GM12878 (cell line): ENCODE results near the gene DCAF5. TPM values are rescaled to one million over a fixed set of nuclear protein-coding genes. Genes with fewer than 3 reads are reported as not detected.

ENCODE experiments used
- ATAC-seq: fragments of 200-7000 bp; cut with Tn5 transposase; 3 replicates; pipeline ENCODE4 v1.9.1; 2020; ENCODE audit warnings: mild to moderate bottlenecking, moderate library complexity
- BruUV-seq: library from RNA; stranded (reverse); fragments of 400-500 nt; replicated peaks from 2 replicates; lab custom pipeline; 2021; lab: Mats Ljungman, UMichigan
- CTCF ChIA-PET: fragments of 300-600 bp; sonication (Branson Sonifier 250); formaldehyde crosslinking; extraction: SDS; loops from one replicate; lab custom pipeline; 2021; ENCODE audit warnings: inconsistent platforms; lab: Yijun Ruan, JAX
- POLR2A ChIA-PET: fragments of 350-600 bp; formaldehyde crosslinking; extraction: SDS; loops from one replicate; lab custom pipeline; 2021; ENCODE audit warnings: inconsistent platforms; lab: Charles Lee
- RAD21 ChIA-PET: fragments of 300-600 bp; sonication (Branson Sonifier 250); formaldehyde crosslinking; loops from one replicate; lab custom pipeline; 2023; ENCODE audit warnings: antibody characterized with exemption; ENCODE audit not compliant: unreplicated experiment; lab: Charles Lee
- SMC1A ChIA-PET: fragments of 300-600 bp; sonication (Branson Sonifier 250); formaldehyde crosslinking; loops from one replicate; lab custom pipeline; 2023; ENCODE audit not compliant: unreplicated experiment, uncharacterized antibody; lab: Charles Lee
- DNase-seq: peaks from one replicate; pipeline ENCODE4 v3.0.0-alpha.2; 2011; ENCODE audit warnings: low read depth, low spot score
- FAIRE-seq: peaks from 3 replicates; lab custom pipeline; 2011; peaks lifted over from hg19 to GRCh38; lab: Jason Lieb, UNC
- H2AFZ ChIP-seq: 2 replicates; pipeline ENCODE4 v1.6.0; 2011; ENCODE audit warnings: low read depth, low read length, control low read depth; ENCODE audit not compliant: control insufficient read depth
- H3K27ac ChIP-seq: 2 replicates; pipeline ENCODE4 v1.5.1; 2011; ENCODE audit warnings: control low read depth; ENCODE audit not compliant: control insufficient read depth, insufficient read depth
- H3K27me3 ChIP-seq, 2 experiments: replicated peaks in 1 of 2; 2 replicates each; pipeline versions ENCODE4 v1.6.0 to v1.6.1; 2011; ENCODE audit warnings: low read length in 1 of 2; ENCODE audit not compliant: control insufficient read depth in 2 of 2, insufficient read depth in 2 of 2
- H3K36me3 ChIP-seq, 2 experiments: 2 replicates each; pipeline ENCODE4 v1.5.1; 2011; ENCODE audit warnings: low read length in 1 of 2; ENCODE audit not compliant: control insufficient read depth in 2 of 2, insufficient read depth in 2 of 2
- H3K4me1 ChIP-seq: 2 replicates; pipeline ENCODE4 v1.6.1; 2011; ENCODE audit warnings: mild to moderate bottlenecking, low read length, moderate library complexity, mixed read lengths; ENCODE audit not compliant: control insufficient read depth, insufficient read depth
- H3K4me2 ChIP-seq: 2 replicates; pipeline ENCODE4 v1.6.0; 2011; ENCODE audit warnings: control low read depth; ENCODE audit not compliant: control insufficient read depth, insufficient read depth
- H3K4me3 ChIP-seq: fragments of 200-600 bp; sonication (generic); 2 replicates; pipeline ENCODE4 v1.5.1; 2016
- H3K79me2 ChIP-seq: 2 replicates; pipeline ENCODE4 v1.6.0; 2011; ENCODE audit warnings: low read length; ENCODE audit not compliant: control insufficient read depth, insufficient read depth
- H3K9ac ChIP-seq: 2 replicates; pipeline ENCODE4 v1.8.0; 2011; ENCODE audit warnings: low read length, control low read depth, mixed read lengths; ENCODE audit not compliant: control insufficient read depth, insufficient read depth
- H3K9me3 ChIP-seq: replicated peaks from 3 replicates; pipeline ENCODE4 v1.5.1; 2011; ENCODE audit warnings: mild to moderate bottlenecking, low read length; ENCODE audit not compliant: control insufficient read depth, insufficient read depth
- H4K20me1 ChIP-seq: 2 replicates; pipeline ENCODE4 v1.6.0; 2011; ENCODE audit not compliant: control insufficient read depth, insufficient read depth
- BACH1 ChIP-seq: fragments of 450-650 bp; IDR thresholded peaks from 2 replicates; pipeline ENCODE4 v1.6.1; 2017; ENCODE audit warnings: mild to moderate bottlenecking, borderline replicate concordance
- BMI1 ChIP-seq: fragments of 450-650 bp; IDR thresholded peaks from 2 replicates; pipeline ENCODE4 v1.6.1; 2016; ENCODE audit warnings: mild to moderate bottlenecking, moderate library complexity, borderline replicate concordance
- DPF2 ChIP-seq: fragments of 450-650 bp; IDR thresholded peaks from 2 replicates; pipeline ENCODE4 v1.6.1; 2017; ENCODE audit warnings: mild to moderate bottlenecking
- ETV6 ChIP-seq, 2 experiments: fragments of 450-650 bp in 1 of 2; IDR thresholded peaks in 1 of 2; conservative IDR thresholded peaks in 1 of 2; 2 replicates each; pipeline ENCODE4 v1.6.1; 2014; ENCODE audit warnings: antibody characterized with exemption in 1 of 2, borderline replicate concordance in 1 of 2, low read depth in 1 of 2, mild to moderate bottlenecking in 1 of 2, moderate library complexity in 1 of 2
- IKZF2 ChIP-seq, 2 experiments: fragments of 450-650 bp; IDR thresholded peaks; 2 replicates each; pipeline ENCODE4 v1.6.1; 2017; ENCODE audit warnings: mild to moderate bottlenecking in 2 of 2, moderate library complexity in 2 of 2
- KAT2A ChIP-seq: conservative IDR thresholded peaks from 2 replicates; pipeline ENCODE4 v1.6.1; 2011; ENCODE audit warnings: low read depth, low read length; ENCODE audit not compliant: control insufficient read depth
- MXI1 ChIP-seq: fragments of 150-350 bp; IDR thresholded peaks from 2 replicates; pipeline ENCODE4 v1.6.1; 2011; ENCODE audit warnings: low read depth, mild to moderate bottlenecking, inconsistent platforms, low read length, improper control_type of control experiment
- NFXL1 ChIP-seq: fragments of 450-650 bp; IDR thresholded peaks from 2 replicates; pipeline ENCODE4 v1.6.1; 2017; ENCODE audit warnings: antibody characterized with exemption, mild to moderate bottlenecking, borderline replicate concordance
- POLR2AphosphoS2 ChIP-seq: IDR thresholded peaks from 2 replicates; pipeline ENCODE4 v1.6.1; 2011; ENCODE audit warnings: low read depth, mild to moderate bottlenecking, low read length, improper control_type of control experiment, moderate library complexity
- RB1 ChIP-seq: fragments of 450-650 bp; formaldehyde crosslinking; IDR thresholded peaks from 2 replicates; pipeline ENCODE4 v1.6.1; 2017; ENCODE audit warnings: mild to moderate bottlenecking, borderline replicate concordance
- SMARCA5 ChIP-seq: fragments of 450-650 bp; IDR thresholded peaks from 2 replicates; pipeline ENCODE4 v1.6.1; 2017; ENCODE audit warnings: mild to moderate bottlenecking
- SUPT20H ChIP-seq: IDR thresholded peaks from 2 replicates; pipeline ENCODE4 v1.6.1; 2011; ENCODE audit warnings: low read depth, mild to moderate bottlenecking, low read length, moderate library complexity, borderline replicate concordance; ENCODE audit not compliant: control insufficient read depth
- YBX1 ChIP-seq: fragments of 450-650 bp; IDR thresholded peaks from 2 replicates; pipeline ENCODE4 v1.6.1; 2016; ENCODE audit warnings: antibody characterized with exemption
- WGBS: methylation state at CpG from one replicate; pipeline ENCODE4 v1.1.6; 2016; ENCODE audit warnings: low lambda C conversion rate; ENCODE audit not compliant: insufficient replicate concordance, insufficient coverage; ENCODE audit errors: missing lambda C conversion rate; 5-methylcytosine and 5-hydroxymethylcytosine counted together
- in situ Hi-C: fragments of 300-500 bp; cut with MboI; formaldehyde crosslinking; loops from 9 replicates; pipeline ENCODE4 v1.14.3; 2018; ENCODE audit warnings: mixed read lengths
- intact Hi-C: fragments of 100-400 bp; cut with micrococcal nuclease; formaldehyde crosslinking; loops from one replicate; pipeline ENCODE4 v1.14.2; 2022; ENCODE audit not compliant: unreplicated experiment
- polyA plus RNA-seq, 11 experiments: library from polyadenylated mRNA; depleted of rRNA in 4 of 11; unstranded in 6 of 11; stranded (reverse) in 5 of 11; fragments of >200 nt; fragmentation: Nextera tagmentation in 4 of 11; fragmentation: Illumina TruSeq in 1 of 11; extraction: Ambion mirVana in 4 of 11; extraction: Trizol in 1 of 11; gene quantifications; 1 replicate in 1 of 11; 2 replicates in 10 of 11; pipeline versions ENCODE4 v1.2.1 to v1.2.3, GENCODE V29; 2011 to 2016; ENCODE audit warnings: inconsistent platforms in 2 of 11, missing spikeins in 2 of 11, low read depth in 1 of 11
- total RNA-seq, 4 experiments: library from RNA; depleted of rRNA in 3 of 4; stranded (reverse); fragments of >200 nt in 3 of 4; fragmentation: Illumina TruSeq in 1 of 4; extraction: Trizol in 1 of 4; gene quantifications; 2 replicates each; pipeline versions ENCODE4 v1.2.1 to v1.2.3, GENCODE V29; 2013 to 2021
- TF ChIP-seq, protein P1 (sequence below): fragments of 450-650 bp; formaldehyde crosslinking; IDR thresholded peaks from 2 replicates; pipeline ENCODE4 v1.5.0; 2022; ENCODE audit warnings: mild to moderate bottlenecking, missing genetic modification characterization
- TF ChIP-seq, protein P2 (sequence below): IDR thresholded peaks from 2 replicates; pipeline ENCODE4 v1.6.1; 2011; ENCODE audit warnings: low read depth, mild to moderate bottlenecking, low read length, moderate library complexity, borderline replicate concordance; ENCODE audit errors: extremely low read depth
- TF ChIP-seq, protein P3 (sequence below): IDR thresholded peaks from 2 replicates; pipeline ENCODE4 v1.6.1; 2012; ENCODE audit warnings: low read length, inconsistent platforms
- TF ChIP-seq, protein P4 (sequence below): IDR thresholded peaks from 2 replicates; pipeline ENCODE4 v1.6.1; 2012; ENCODE audit warnings: low read depth, low read length, improper control_type of control experiment

DCAF5 gene
- total and polyA plus RNA-seq, 10 of the 15 experiments (the other 5 are each of a cell fraction or from before 2014, with no cell fraction given) = 6.8 to 38.1 (median 19.1) TPM

DNA sequence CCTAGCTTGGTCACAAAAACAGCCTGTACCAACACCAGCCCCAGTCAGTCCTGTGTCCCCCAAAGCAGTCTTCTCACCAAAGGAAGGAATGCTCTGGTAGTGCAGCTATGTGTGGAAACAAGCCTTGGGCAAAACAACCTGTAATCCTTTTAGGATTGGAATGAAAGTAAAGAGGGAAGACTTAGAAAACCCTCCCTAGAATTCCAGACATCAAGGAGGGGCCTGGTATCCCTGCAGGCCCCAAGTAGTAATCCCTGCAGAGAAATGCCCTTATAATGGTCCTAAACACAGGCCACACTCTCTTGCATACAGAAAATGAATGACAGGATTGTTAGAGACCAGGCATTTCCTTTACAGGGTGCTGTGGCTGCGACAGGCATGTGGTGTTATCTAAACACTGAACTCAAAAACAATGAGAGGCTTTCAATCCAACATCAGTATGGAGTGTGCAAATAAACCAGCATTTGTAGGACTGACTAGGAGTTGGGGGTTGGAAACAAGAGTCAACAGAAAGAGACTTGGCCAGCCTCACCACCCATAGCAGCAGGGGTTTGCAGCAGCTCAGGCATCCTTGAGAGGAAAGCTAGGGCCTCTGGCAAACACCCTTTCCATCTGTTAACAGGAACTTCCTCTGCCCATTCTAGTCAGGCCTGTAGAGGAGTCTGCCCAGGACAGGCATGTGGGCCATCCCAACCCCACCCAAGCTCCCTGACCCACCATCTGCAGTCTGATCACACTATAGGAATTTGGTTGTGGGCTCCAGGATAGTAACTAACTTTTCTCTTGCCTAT is 59.1 kb downstream of the DCAF5 start:
- 95% methylated on average over 1 of the region's 1 CpG for WGBS
- H3K9ac ChIP-seq = no peak overlapping the region
- ATAC-seq (peak; percentile 35), DNase-seq (no peak), FAIRE-seq (no peak)
- peaks cover 7 to 18% of the 10 kb centered on the region in 2 experiments; a peak in 3 of 4 replicates for H3K36me3 ChIP-seq
- no peak overlapping the region for H3K27ac ChIP-seq
- RAD21 ChIA-PET = interaction anchor here (1.2 to 2.3 kb wide), 2 partner anchors 8 to 14 kb away, joined by 5 to 9 read pairs; no protein-coding TSS in a partner anchor
- no peaks in the 10 kb centered on the region for H3K79me2 ChIP-seq
- POLR2A ChIA-PET = no interaction called here
- SMC1A ChIA-PET = interaction anchor here (0.8 to 1.9 kb wide), 5 partner anchors 14 to 1149 kb away, joined by 3 to 9 read pairs (median 3); no protein-coding TSS in a partner anchor
- no peak overlapping the region for H3K4me2 ChIP-seq
- H4K20me1 ChIP-seq = no peaks in the 10 kb centered on the region
- no TSS peak for BruUV-seq
- intact Hi-C loops = loop anchor here (10.0 kb wide), 1 partner anchor 849 kb away; no protein-coding TSS in a partner anchor
- no peak overlapping the region for H2AFZ ChIP-seq
- in situ Hi-C loops = no loop called here
- H3K4me1 ChIP-seq = peaks cover 4% of the 10 kb centered on the region
- CTCF ChIA-PET = interaction anchor here (0.7 to 5.1 kb wide), 8 partner anchors 9 to 381 kb away, joined by 3 to 38 read pairs (median 3); no protein-coding TSS in a partner anchor
- H3K4me3 ChIP-seq = no peak overlapping the region
- no peaks in the 10 kb centered on the region for H3K9me3 ChIP-seq
- H3K27me3 ChIP-seq = no peaks in the 10 kb centered on the region
- TF ChIP-seq IKZF2 (IDR thresholded peaks at IDR 0.05) (no peak), MXI1 (no peak), SMARCA5 (no peak), SUPT20H (no peak), ETV6 (conservative IDR thresholded peaks at IDR 0.05 in 1 of 2, IDR thresholded peaks at IDR 0.05 in 1 of 2; ENCODE audit: borderline replicate concordance in 1 of 2, low read depth in 1 of 2) (no peak), RB1 (no peak), POLR2AphosphoS2 (no peak), NFXL1 (no peak), DPF2 (no peak), BMI1 (no peak), BACH1 (no peak), KAT2A (no peak), YBX1 (no peak)
- TF ChIP-seq, protein P1, sequence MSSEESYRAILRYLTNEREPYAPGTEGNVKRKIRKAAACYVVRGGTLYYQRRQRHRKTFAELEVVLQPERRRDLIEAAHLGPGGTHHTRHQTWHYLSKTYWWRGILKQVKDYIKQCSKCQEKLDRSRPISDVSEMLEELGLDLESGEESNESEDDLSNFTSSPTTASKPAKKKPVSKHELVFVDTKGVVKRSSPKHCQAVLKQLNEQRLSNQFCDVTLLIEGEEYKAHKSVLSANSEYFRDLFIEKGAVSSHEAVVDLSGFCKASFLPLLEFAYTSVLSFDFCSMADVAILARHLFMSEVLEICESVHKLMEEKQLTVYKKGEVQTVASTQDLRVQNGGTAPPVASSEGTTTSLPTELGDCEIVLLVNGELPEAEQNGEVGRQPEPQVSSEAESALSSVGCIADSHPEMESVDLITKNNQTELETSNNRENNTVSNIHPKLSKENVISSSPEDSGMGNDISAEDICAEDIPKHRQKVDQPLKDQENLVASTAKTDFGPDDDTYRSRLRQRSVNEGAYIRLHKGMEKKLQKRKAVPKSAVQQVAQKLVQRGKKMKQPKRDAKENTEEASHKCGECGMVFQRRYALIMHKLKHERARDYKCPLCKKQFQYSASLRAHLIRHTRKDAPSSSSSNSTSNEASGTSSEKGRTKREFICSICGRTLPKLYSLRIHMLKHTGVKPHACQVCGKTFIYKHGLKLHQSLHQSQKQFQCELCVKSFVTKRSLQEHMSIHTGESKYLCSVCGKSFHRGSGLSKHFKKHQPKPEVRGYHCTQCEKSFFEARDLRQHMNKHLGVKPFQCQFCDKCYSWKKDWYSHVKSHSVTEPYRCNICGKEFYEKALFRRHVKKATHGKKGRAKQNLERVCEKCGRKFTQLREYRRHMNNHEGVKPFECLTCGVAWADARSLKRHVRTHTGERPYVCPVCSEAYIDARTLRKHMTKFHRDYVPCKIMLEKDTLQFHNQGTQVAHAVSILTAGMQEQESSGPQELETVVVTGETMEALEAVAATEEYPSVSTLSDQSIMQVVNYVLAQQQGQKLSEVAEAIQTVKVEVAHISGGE (CRISPR knock-in tag) = no peak
- TF ChIP-seq, protein P2, sequence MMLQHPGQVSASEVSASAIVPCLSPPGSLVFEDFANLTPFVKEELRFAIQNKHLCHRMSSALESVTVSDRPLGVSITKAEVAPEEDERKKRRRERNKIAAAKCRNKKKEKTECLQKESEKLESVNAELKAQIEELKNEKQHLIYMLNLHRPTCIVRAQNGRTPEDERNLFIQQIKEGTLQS = no peak
- TF ChIP-seq, protein P3, sequence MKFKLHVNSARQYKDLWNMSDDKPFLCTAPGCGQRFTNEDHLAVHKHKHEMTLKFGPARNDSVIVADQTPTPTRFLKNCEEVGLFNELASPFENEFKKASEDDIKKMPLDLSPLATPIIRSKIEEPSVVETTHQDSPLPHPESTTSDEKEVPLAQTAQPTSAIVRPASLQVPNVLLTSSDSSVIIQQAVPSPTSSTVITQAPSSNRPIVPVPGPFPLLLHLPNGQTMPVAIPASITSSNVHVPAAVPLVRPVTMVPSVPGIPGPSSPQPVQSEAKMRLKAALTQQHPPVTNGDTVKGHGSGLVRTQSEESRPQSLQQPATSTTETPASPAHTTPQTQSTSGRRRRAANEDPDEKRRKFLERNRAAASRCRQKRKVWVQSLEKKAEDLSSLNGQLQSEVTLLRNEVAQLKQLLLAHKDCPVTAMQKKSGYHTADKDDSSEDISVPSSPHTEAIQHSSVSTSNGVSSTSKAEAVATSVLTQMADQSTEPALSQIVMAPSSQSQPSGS = no peak
- TF ChIP-seq, protein P4, sequence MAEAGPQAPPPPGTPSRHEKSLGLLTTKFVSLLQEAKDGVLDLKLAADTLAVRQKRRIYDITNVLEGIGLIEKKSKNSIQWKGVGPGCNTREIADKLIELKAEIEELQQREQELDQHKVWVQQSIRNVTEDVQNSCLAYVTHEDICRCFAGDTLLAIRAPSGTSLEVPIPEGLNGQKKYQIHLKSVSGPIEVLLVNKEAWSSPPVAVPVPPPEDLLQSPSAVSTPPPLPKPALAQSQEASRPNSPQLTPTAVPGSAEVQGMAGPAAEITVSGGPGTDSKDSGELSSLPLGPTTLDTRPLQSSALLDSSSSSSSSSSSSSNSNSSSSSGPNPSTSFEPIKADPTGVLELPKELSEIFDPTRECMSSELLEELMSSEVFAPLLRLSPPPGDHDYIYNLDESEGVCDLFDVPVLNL = no peak
